ENCODE results near the gene ZNF215. TPM values are rescaled to one million over a fixed set of nuclear protein-coding genes. Genes with fewer than 3 reads are reported as not detected.
"Not testable (repeated sequence)": the region's sequence is repeated elsewhere in the genome, so short reads cannot be mapped to it uniquely, and the experiment has no call there.

ZNF215 gene
- total RNA-seq, 1 experiment from 2014 or later: 8.9 TPM

- DNase-seq (ENCODE audit: low read depth): no peak
These were observed 5.9 kb downstream of the ZNF215 start for GRCh38 chr11:6932145-6932544.

- DNase-seq (ENCODE audit: low read depth): no peak
These were observed 15.7 kb downstream of the ZNF215 start for GRCh38 chr11:6941970-6942369.

GRCh38 chr11:6943131-6943530 lies 16.9 kb downstream of the ZNF215 start:
- DNase-seq (ENCODE audit: low read depth): no peak

- not testable (repeated sequence) for DNase-seq (ENCODE audit: low read depth)
These were observed 28.0 kb downstream of the ZNF215 start for GRCh38 chr11:6954248-6954647.

- DNase-seq (ENCODE audit: low read depth): no peak
These were observed 35.9 kb downstream of the ZNF215 start for GRCh38 chr11:6962141-6962540.

- DNase-seq (ENCODE audit: low read depth): no peak
These were observed 36.4 kb downstream of the ZNF215 start for GRCh38 chr11:6962673-6963072.

GRCh38 chr11:6968816-6969215 lies 42.6 kb downstream of the ZNF215 start:
- DNase-seq (ENCODE audit: low read depth): peak; percentile 3

GRCh38 chr11:6969854-6970253 lies 43.6 kb downstream of the ZNF215 start:
- peak; percentile 9 for DNase-seq (ENCODE audit: low read depth)

- peak; percentile 13 for DNase-seq (ENCODE audit: low read depth)
These were observed 53.1 kb downstream of the ZNF215 start for GRCh38 chr11:6979365-6979764.

GRCh38 chr11:6986487-6986886 lies 60.3 kb downstream of the ZNF215 start:
- no peak for DNase-seq (ENCODE audit: low read depth)

GRCh38 chr11:6988506-6988905 lies 62.3 kb downstream of the ZNF215 start:
- no peak for DNase-seq (ENCODE audit: low read depth)

GRCh38 chr11:6991227-6991626 lies 65.0 kb downstream of the ZNF215 start:
- DNase-seq (ENCODE audit: low read depth): no peak

GRCh38 chr11:6992026-6992425 lies 65.8 kb downstream of the ZNF215 start:
- no peak for DNase-seq (ENCODE audit: low read depth)

GRCh38 chr11:6992457-6993417 lies 66.5 kb downstream of the ZNF215 start:
- peak; percentile 60 for DNase-seq (ENCODE audit: low read depth)

GRCh38 chr11:6995703-6996102 lies 69.5 kb downstream of the ZNF215 start:
- no peak for DNase-seq (ENCODE audit: low read depth)

GRCh38 chr11:7004482-7004881 lies 78.3 kb downstream of the ZNF215 start:
- DNase-seq (ENCODE audit: low read depth): peak; percentile 48

Other genes with a start within 250 kb of the ZNF215 start
- 98.0 and 98.4 TPM in 2 replicates for gene MRPL17, start 243.1 kb upstream of the ZNF215 start, total RNA-seq (2014; rRNA removed; shearing (Covaris generic))
- 0.39 and 0.84 TPM in 2 replicates for gene OR2AG2, start 154.4 kb upstream of the ZNF215 start, total RNA-seq (2014; rRNA removed; shearing (Covaris generic))
- gene OR2AG1, start 143.4 kb upstream of the ZNF215 start, total RNA-seq (2014; rRNA removed; shearing (Covaris generic)): not detected in 2 replicates
- 0.10 and 0.24 TPM in 2 replicates for gene OR6A2, start 126.7 kb upstream of the ZNF215 start, total RNA-seq (2014; rRNA removed; shearing (Covaris generic))
- not detected in 2 replicates for gene OR10A5, start 80.7 kb upstream of the ZNF215 start, total RNA-seq (2014; rRNA removed; shearing (Covaris generic))
- gene OR10A2, start 63.4 kb upstream of the ZNF215 start, total RNA-seq (2014; rRNA removed; shearing (Covaris generic)): not detected in 2 replicates
- not detected in 2 replicates for gene OR10A4, start 49.8 kb upstream of the ZNF215 start, total RNA-seq (2014; rRNA removed; shearing (Covaris generic))
- 0.36 TPM in 1 of 2 replicates, not detected in the other for gene OR2D2, start 33.9 kb upstream of the ZNF215 start, total RNA-seq (2014; rRNA removed; shearing (Covaris generic))
- gene OR2D3, start 5.4 kb upstream of the ZNF215 start, total RNA-seq (2014; rRNA removed; shearing (Covaris generic)): not detected in 2 replicates
- 2.6 and 3.5 TPM in 2 replicates for gene ZNF214, start 93.9 kb downstream of the ZNF215 start, total RNA-seq (2014; rRNA removed; shearing (Covaris generic))
- 0.12 TPM in 1 of 2 replicates, not detected in the other for gene NLRP14, start 94.1 kb downstream of the ZNF215 start, total RNA-seq (2014; rRNA removed; shearing (Covaris generic))
- gene RBMXL2, start 162.6 kb downstream of the ZNF215 start, total RNA-seq (2014; rRNA removed; shearing (Covaris generic)): 0.12 TPM in 1 of 2 replicates, not detected in the other